ENCODE results near the gene PAAF1. TPM values are rescaled to one million over a fixed set of nuclear protein-coding genes. Genes with fewer than 3 reads are reported as not detected.
A peak's percentile ranks its signal among the peaks of the same experiment; 100 is the strongest.
"Not testable (repeated sequence)": the region's sequence is repeated elsewhere in the genome, so short reads cannot be mapped to it uniquely, and the experiment has no call there.

PAAF1 gene
- total RNA-seq, 1 donor from 2014 or later = 38.6 TPM

DNA sequence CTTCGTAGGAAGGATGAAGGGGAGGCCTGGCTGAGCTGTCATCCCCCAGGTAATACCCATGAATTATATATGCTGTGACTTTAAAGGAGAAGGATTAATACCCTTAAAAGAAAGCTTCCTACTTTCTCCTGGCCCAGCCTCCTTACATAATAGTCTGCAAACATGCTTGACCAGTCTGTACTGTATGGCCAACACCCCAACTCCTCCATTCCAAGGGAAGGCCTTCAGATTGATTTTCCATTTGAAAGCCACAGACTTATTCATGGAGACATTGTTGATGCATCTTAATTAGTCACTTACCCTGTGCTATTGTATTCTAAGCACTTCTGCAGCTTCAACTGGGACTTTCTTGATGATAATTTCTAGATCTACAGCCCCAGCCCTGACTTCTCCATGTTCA lies 2.0 kb downstream of the PAAF1 start:
- Histone ChIP-seq H3K9ac (no peak overlapping the region), H3K4me1 (peaks cover 21% of the 10 kb centered on the region), H4K20me1 (ENCODE audit: low read depth) (no peaks in the 10 kb centered on the region), H3K4me2 (peak overlapping the region; percentile 78), H2AFZ (replicated peaks) (no peak overlapping the region), H3K36me3 (no peaks in the 10 kb centered on the region), H3F3A (ENCODE audit: low read depth) (peaks cover 11% of the 10 kb centered on the region), H3K27me3 (no peaks in the 10 kb centered on the region), H3K9me3 (ENCODE audit: low read depth) (no peaks in the 10 kb centered on the region), H3K4me3 (no peak overlapping the region), H3K79me2 (ENCODE audit: low read depth) (peaks cover 46% of the 10 kb centered on the region), H3K27ac (no peak overlapping the region)
- TF ChIP-seq EZH2 (IDR thresholded peaks at IDR 0.05) = no peak
- TF ChIP-seq CTCF (IDR thresholded peaks at IDR 0.05) = no peak
- TF ChIP-seq EZH2phosphoT487 (IDR thresholded peaks at IDR 0.05) = no peak
- Mint-ChIP-seq H3K9me3 (no peaks in the 10 kb centered on the region), H3K27me3 (ENCODE audit: insufficient read depth, low read depth) (no peaks in the 10 kb centered on the region), H3K4me3 (peak overlapping the region; percentile 33), H3K36me3 (peaks cover 3% of the 10 kb centered on the region), H3K27ac (no peak overlapping the region), H3K4me1 (peaks cover 20% of the 10 kb centered on the region)
- DNase-seq (ENCODE audit: low spot score) = no peak

DNA sequence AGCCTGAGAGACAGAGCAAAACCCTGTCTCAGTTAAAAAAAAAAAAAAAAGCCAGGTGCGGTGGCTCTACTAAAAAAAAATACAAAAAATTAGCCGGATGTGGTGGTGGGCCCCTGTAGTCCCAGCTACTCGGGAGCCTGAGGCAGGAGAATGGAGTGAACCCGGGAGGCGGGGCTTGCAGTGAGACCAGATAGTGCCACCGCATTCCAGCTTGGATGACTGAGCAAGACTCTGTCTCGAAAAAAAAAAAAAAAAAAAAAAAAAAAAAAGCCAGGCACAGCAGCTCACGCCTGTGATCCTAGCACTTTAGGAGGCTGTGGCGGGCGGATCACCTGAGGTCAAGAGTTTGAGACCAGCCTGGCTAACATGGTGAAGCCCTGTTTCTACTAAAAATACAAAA lies 3.6 kb downstream of the PAAF1 start:
- peaks cover 29% of the 10 kb centered on the region for H3K79me2 ChIP-seq (ENCODE audit: low read depth)
- H3F3A ChIP-seq (ENCODE audit: low read depth) = peaks cover 11% of the 10 kb centered on the region
- not testable (repeated sequence) for H3K9me3 ChIP-seq (ENCODE audit: low read depth); H3K27me3 ChIP-seq; H3K27ac Mint-ChIP-seq; H3K4me3 ChIP-seq; H3K9ac ChIP-seq; H2AFZ ChIP-seq (replicated peaks); H4K20me1 ChIP-seq (ENCODE audit: low read depth); H3K27me3 Mint-ChIP-seq (ENCODE audit: insufficient read depth, low read depth); H3K27ac ChIP-seq; H3K4me3 Mint-ChIP-seq; H3K9me3 Mint-ChIP-seq; H3K4me2 ChIP-seq; H3K36me3 Mint-ChIP-seq; H3K36me3 ChIP-seq
- H3K4me1 Mint-ChIP-seq = peaks cover 15% of the 10 kb centered on the region
- H3K4me1 ChIP-seq = peaks cover 15% of the 10 kb centered on the region
- DNase-seq (ENCODE audit: low spot score) = peak; percentile 29

GRCh38 chr11:73883856-73884255 lies 7.1 kb downstream of the PAAF1 start:
- no peak overlapping the region for H3K4me2 ChIP-seq
- Mint-ChIP-seq H3K27ac (no peak overlapping the region), H3K4me3 (no peak overlapping the region), H3K27me3 (ENCODE audit: insufficient read depth, low read depth) (no peaks in the 10 kb centered on the region), H3K9me3 (no peaks in the 10 kb centered on the region), H3K4me1 (no peaks in the 10 kb centered on the region), H3K36me3 (peaks cover 15% of the 10 kb centered on the region)
- no peaks in the 10 kb centered on the region for H3K4me1 ChIP-seq
- H3K9ac ChIP-seq = no peak overlapping the region
- H3K79me2 ChIP-seq (ENCODE audit: low read depth) = no peaks in the 10 kb centered on the region
- H3F3A ChIP-seq (ENCODE audit: low read depth) = no peaks in the 10 kb centered on the region
- H3K4me3 ChIP-seq = no peak overlapping the region
- no peak for DNase-seq (ENCODE audit: low spot score)
- H3K27ac ChIP-seq = no peak overlapping the region
- no peak for TF ChIP-seq CTCF (IDR thresholded peaks at IDR 0.05)
- no peak for TF ChIP-seq EZH2phosphoT487 (IDR thresholded peaks at IDR 0.05)
- no peak for TF ChIP-seq EZH2 (IDR thresholded peaks at IDR 0.05)
- no peaks in the 10 kb centered on the region for H3K9me3 ChIP-seq (ENCODE audit: low read depth)
- H4K20me1 ChIP-seq (ENCODE audit: low read depth) = no peaks in the 10 kb centered on the region
- no peak overlapping the region for H2AFZ ChIP-seq (replicated peaks)
- H3K36me3 ChIP-seq = no peaks in the 10 kb centered on the region
- H3K27me3 ChIP-seq = no peaks in the 10 kb centered on the region

- no peaks in the 10 kb centered on the region for H3F3A ChIP-seq (ENCODE audit: low read depth)
- H3K36me3 ChIP-seq = peaks cover 5% of the 10 kb centered on the region
- DNase-seq (ENCODE audit: low spot score) = no peak
- H3K9me3 ChIP-seq (ENCODE audit: low read depth) = no peaks in the 10 kb centered on the region
- no peak for TF ChIP-seq EZH2 (IDR thresholded peaks at IDR 0.05)
- TF ChIP-seq EZH2phosphoT487 (IDR thresholded peaks at IDR 0.05) = no peak
- TF ChIP-seq CTCF (IDR thresholded peaks at IDR 0.05) = no peak
- no peak overlapping the region for H3K27ac Mint-ChIP-seq
- no peak overlapping the region for H3K4me3 ChIP-seq
- H4K20me1 ChIP-seq (ENCODE audit: low read depth) = no peaks in the 10 kb centered on the region
- no peaks in the 10 kb centered on the region for H3K9me3 Mint-ChIP-seq
- no peak overlapping the region for H3K4me2 ChIP-seq
- H3K27me3 ChIP-seq = no peaks in the 10 kb centered on the region
- no peak overlapping the region for H3K27ac ChIP-seq
- peaks cover 15% of the 10 kb centered on the region for H3K36me3 Mint-ChIP-seq
- no peaks in the 10 kb centered on the region for H3K27me3 Mint-ChIP-seq (ENCODE audit: insufficient read depth, low read depth)
- no peaks in the 10 kb centered on the region for H3K79me2 ChIP-seq (ENCODE audit: low read depth)
- no peak overlapping the region for H2AFZ ChIP-seq (replicated peaks)
- no peaks in the 10 kb centered on the region for H3K4me1 Mint-ChIP-seq
- H3K4me3 Mint-ChIP-seq = no peak overlapping the region
- H3K4me1 ChIP-seq = no peaks in the 10 kb centered on the region
- H3K9ac ChIP-seq = no peak overlapping the region
Measured at GRCh38 chr11:73888244-73888643, 11.4 kb downstream of the PAAF1 start.
